HepG2 (cell line): ENCODE data around the gene B3GNT9. TPM values are rescaled to one million over a fixed set of nuclear protein-coding genes. Genes with fewer than 3 reads are reported as not detected.

ENCODE experiments used
- ELF1 ChIP-seq: sonication (generic); formaldehyde crosslinking; IDR thresholded peaks from 2 replicates; pipeline ENCODE4 v1.4.0; 2020; ENCODE audit warnings: missing genetic modification reagents
- FOXK1 ChIP-seq: sonication (generic); formaldehyde crosslinking; IDR thresholded peaks from 2 replicates; pipeline ENCODE4 v1.4.0; 2020; ENCODE audit warnings: low read depth, missing genetic modification reagents, borderline replicate concordance
- FOXK2 ChIP-seq: fragments of 450-650 bp; IDR thresholded peaks from 2 replicates; pipeline ENCODE4 v1.6.1; 2016
- KDM5B ChIP-seq: sonication (generic); formaldehyde crosslinking; IDR thresholded peaks from 2 replicates; pipeline ENCODE4 v1.4.0; 2020; ENCODE audit warnings: missing genetic modification reagents, mild to moderate bottlenecking, borderline replicate concordance
- PTBP1 ChIP-seq: fragments of 200-400 bp; formaldehyde crosslinking; IDR thresholded peaks from 2 replicates; pipeline ENCODE4 v1.6.1; 2018; ENCODE audit warnings: low read length, low read depth; ENCODE audit not compliant: poor library complexity, severe bottlenecking
- SRSF1 ChIP-seq: fragments of 200-400 bp; formaldehyde crosslinking; optimal IDR thresholded peaks from 2 replicates; pipeline ENCODE3; 2017; ENCODE audit warnings: mild to moderate bottlenecking, low read depth, low read length, moderate library complexity
- ZFP37 ChIP-seq: sonication (generic); formaldehyde crosslinking; IDR thresholded peaks from 2 replicates; pipeline ENCODE4 v1.4.0; 2020; ENCODE audit warnings: missing genetic modification reagents, borderline replicate concordance
- ZMYM2 ChIP-seq: sonication (generic); formaldehyde crosslinking; IDR thresholded peaks from 2 replicates; pipeline ENCODE4 v1.8.0; 2022; ENCODE audit warnings: mild to moderate bottlenecking, missing genetic modification reagents
- ZNF331 ChIP-seq: sonication (generic); formaldehyde crosslinking; IDR thresholded peaks from 2 replicates; pipeline ENCODE4 v1.4.0; 2020; ENCODE audit warnings: missing genetic modification reagents
- ZNF350 ChIP-seq: sonication (generic); formaldehyde crosslinking; IDR thresholded peaks from 2 replicates; pipeline ENCODE4 v1.4.0; 2020; ENCODE audit warnings: mild to moderate bottlenecking, low read depth, missing genetic modification reagents, borderline replicate concordance
- polyA plus RNA-seq, 8 experiments: library from polyadenylated mRNA; depleted of rRNA in 3 of 8; stranded (reverse) in 7 of 8; unstranded in 1 of 8; fragments of >200 nt; fragmentation: Illumina TruSeq in 4 of 8; extraction: Trizol in 4 of 8; gene quantifications; 2 replicates each; pipeline versions ENCODE4 v1.2.1 to v1.2.3, GENCODE V29; 2011 to 2016; ENCODE audit warnings: low read depth in 4 of 8, missing spikeins in 1 of 8, mixed read lengths in 1 of 8; ENCODE audit not compliant: insufficient read depth in 1 of 8
- total RNA-seq, 5 experiments: library from RNA; depleted of rRNA; stranded (reverse); fragments of >200 nt; fragmentation: Illumina TruSeq; extraction: Trizol; gene quantifications; 2 replicates each; pipeline ENCODE4 v1.2.3, GENCODE V29; 2016; ENCODE audit warnings: low read depth in 1 of 5
- TF ChIP-seq, protein P1 (sequence below), 2 experiments: fragments of 450-650 bp in 1 of 2; sonication (generic) in 1 of 2; formaldehyde crosslinking in 1 of 2; IDR thresholded peaks; 2 replicates each; pipeline versions ENCODE4 v1.6.1 to v1.8.0; 2016 to 2022; ENCODE audit warnings: antibody characterized with exemption in 1 of 2, mild to moderate bottlenecking in 1 of 2, missing genetic modification reagents in 1 of 2
- TF ChIP-seq, protein P2 (sequence below): IDR thresholded peaks from 2 replicates; pipeline ENCODE4 v1.6.1; 2016; ENCODE audit warnings: mild to moderate bottlenecking
- TF ChIP-seq, protein P3 (sequence below): sonication (generic); formaldehyde crosslinking; IDR thresholded peaks from 2 replicates; pipeline ENCODE4 v1.4.0; 2020; ENCODE audit warnings: missing genetic modification reagents

Gene B3GNT9
- total and polyA plus RNA-seq, 2 of the 13 experiments (the other 11 are each of a cell fraction or from before 2014, with no cell fraction given): 1.5 to 3.1 TPM

DNA sequence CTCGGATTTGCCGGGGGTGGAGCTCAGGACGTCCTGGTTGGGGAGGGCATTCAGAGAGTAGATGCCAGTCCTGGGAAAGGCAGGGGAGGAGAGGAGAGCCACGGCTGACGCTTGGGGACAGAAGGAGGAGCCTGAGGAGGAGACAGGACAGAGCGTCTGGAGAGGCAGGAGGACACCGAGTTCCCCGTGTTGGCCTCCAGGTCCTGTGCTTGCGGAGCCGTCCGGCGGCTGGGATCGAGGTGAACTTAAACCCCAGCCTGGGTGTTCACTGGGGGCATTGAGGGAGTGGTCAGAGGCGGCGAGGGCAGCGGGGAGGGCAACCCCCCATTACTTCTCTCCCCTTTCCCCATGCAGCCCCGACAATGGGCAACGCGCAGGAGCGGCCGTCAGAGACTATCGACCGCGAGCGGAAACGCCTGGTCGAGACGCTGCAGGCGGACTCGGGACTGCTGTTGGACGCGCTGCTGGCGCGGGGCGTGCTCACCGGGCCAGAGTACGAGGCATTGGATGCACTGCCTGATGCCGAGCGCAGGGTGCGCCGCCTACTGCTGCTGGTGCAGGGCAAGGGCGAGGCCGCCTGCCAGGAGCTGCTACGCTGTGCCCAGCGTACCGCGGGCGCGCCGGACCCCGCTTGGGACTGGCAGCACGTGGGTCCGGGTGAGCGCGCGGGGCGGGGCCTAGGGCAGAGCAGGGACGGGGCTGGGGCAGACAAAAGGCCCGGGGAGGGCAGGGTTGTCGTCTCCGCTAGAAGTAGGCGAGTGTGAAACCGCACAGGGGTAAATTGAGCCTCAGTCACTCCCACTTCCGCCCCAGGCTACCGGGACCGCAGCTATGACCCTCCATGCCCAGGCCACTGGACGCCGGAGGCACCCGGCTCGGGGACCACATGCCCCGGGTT lies 23.3 kb upstream of the B3GNT9 start (continued):
- TF ChIP-seq, protein P1, sequence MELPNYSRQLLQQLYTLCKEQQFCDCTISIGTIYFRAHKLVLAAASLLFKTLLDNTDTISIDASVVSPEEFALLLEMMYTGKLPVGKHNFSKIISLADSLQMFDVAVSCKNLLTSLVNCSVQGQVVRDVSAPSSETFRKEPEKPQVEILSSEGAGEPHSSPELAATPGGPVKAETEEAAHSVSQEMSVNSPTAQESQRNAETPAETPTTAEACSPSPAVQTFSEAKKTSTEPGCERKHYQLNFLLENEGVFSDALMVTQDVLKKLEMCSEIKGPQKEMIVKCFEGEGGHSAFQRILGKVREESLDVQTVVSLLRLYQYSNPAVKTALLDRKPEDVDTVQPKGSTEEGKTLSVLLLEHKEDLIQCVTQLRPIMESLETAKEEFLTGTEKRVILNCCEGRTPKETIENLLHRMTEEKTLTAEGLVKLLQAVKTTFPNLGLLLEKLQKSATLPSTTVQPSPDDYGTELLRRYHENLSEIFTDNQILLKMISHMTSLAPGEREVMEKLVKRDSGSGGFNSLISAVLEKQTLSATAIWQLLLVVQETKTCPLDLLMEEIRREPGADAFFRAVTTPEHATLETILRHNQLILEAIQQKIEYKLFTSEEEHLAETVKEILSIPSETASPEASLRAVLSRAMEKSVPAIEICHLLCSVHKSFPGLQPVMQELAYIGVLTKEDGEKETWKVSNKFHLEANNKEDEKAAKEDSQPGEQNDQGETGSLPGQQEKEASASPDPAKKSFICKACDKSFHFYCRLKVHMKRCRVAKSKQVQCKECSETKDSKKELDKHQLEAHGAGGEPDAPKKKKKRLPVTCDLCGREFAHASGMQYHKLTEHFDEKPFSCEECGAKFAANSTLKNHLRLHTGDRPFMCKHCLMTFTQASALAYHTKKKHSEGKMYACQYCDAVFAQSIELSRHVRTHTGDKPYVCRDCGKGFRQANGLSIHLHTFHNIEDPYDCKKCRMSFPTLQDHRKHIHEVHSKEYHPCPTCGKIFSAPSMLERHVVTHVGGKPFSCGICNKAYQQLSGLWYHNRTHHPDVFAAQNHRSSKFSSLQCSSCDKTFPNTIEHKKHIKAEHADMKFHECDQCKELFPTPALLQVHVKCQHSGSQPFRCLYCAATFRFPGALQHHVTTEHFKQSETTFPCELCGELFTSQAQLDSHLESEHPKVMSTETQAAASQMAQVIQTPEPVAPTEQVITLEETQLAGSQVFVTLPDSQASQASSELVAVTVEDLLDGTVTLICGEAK (IDR thresholded peaks at IDR 0.05): no peak
- TF ChIP-seq, protein P1 (CRISPR knock-in tag; IDR thresholded peaks at IDR 0.05): peak; percentile 89
- TF ChIP-seq ELF1 (peak; percentile 70), FOXK2 (no peak), ZNF350 (peak; percentile 96), ZNF331 (CRISPR knock-in tag) (peak; percentile 94), SRSF1 (no peak), FOXK1 (CRISPR knock-in tag) (peak; percentile 58; the same call in 1 of the 2 replicates), KDM5B (CRISPR knock-in tag) (peak; percentile 92; the same call in 1 of the 2 replicates), ZMYM2 (CRISPR knock-in tag) (peak; percentile 52; the same call in 1 of the 2 replicates), ZFP37 (peak; percentile 80; the same call in 1 of the 2 replicates), PTBP1 (peak; percentile 83)
- TF ChIP-seq, protein P2, sequence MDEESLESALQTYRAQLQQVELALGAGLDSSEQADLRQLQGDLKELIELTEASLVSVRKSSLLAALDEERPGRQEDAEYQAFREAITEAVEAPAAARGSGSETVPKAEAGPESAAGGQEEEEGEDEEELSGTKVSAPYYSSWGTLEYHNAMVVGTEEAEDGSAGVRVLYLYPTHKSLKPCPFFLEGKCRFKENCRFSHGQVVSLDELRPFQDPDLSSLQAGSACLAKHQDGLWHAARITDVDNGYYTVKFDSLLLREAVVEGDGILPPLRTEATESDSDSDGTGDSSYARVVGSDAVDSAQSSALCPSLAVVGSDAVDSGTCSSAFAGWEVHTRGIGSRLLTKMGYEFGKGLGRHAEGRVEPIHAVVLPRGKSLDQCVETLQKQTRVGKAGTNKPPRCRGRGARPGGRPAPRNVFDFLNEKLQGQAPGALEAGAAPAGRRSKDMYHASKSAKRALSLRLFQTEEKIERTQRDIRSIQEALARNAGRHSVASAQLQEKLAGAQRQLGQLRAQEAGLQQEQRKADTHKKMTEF (CRISPR knock-in tag): peak; percentile 92
- TF ChIP-seq, protein P3, sequence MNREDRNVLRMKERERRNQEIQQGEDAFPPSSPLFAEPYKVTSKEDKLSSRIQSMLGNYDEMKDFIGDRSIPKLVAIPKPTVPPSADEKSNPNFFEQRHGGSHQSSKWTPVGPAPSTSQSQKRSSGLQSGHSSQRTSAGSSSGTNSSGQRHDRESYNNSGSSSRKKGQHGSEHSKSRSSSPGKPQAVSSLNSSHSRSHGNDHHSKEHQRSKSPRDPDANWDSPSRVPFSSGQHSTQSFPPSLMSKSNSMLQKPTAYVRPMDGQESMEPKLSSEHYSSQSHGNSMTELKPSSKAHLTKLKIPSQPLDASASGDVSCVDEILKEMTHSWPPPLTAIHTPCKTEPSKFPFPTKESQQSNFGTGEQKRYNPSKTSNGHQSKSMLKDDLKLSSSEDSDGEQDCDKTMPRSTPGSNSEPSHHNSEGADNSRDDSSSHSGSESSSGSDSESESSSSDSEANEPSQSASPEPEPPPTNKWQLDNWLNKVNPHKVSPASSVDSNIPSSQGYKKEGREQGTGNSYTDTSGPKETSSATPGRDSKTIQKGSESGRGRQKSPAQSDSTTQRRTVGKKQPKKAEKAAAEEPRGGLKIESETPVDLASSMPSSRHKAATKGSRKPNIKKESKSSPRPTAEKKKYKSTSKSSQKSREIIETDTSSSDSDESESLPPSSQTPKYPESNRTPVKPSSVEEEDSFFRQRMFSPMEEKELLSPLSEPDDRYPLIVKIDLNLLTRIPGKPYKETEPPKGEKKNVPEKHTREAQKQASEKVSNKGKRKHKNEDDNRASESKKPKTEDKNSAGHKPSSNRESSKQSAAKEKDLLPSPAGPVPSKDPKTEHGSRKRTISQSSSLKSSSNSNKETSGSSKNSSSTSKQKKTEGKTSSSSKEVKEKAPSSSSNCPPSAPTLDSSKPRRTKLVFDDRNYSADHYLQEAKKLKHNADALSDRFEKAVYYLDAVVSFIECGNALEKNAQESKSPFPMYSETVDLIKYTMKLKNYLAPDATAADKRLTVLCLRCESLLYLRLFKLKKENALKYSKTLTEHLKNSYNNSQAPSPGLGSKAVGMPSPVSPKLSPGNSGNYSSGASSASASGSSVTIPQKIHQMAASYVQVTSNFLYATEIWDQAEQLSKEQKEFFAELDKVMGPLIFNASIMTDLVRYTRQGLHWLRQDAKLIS (CRISPR knock-in tag): no peak
